ENCODE data around the gene TNIP2. TPM values are rescaled to one million over a fixed set of nuclear protein-coding genes. Genes with fewer than 3 reads are reported as not detected.
A peak's percentile ranks its signal among the peaks of the same experiment; 100 is the strongest.

Gene TNIP2
- total and polyA plus RNA-seq, 2 donors (not counting 3 experiments of a cell fraction or from before 2014, with no cell fraction given), result 37.7 to 52.1 TPM

GRCh38 chr4:2714061-2714770 lies 41.9 kb downstream of the TNIP2 start:
- Histone ChIP-seq H3K4me3 (replicated peaks in 1 of 3; ENCODE audit: insufficient read depth in 1 of 3, low read depth in 1 of 3, low read length in 3 of 3) (no peak overlapping the region), H3K9ac (replicated peaks; ENCODE audit: extremely low read depth, insufficient read depth, low read length) (peak overlapping the region; percentile 55), H3K9me3 (replicated peaks; ENCODE audit: control insufficient read depth, insufficient read depth, low read length) (no peaks in the 10 kb centered on the region), H3K27me3 (ENCODE audit: control insufficient read depth in 2 of 2, insufficient read depth in 2 of 2, low read length in 2 of 2) (no peaks in the 10 kb centered on the region), H4K20me1 (replicated peaks; ENCODE audit: control insufficient read depth, extremely low read depth, insufficient read depth, low read length) (no peaks in the 10 kb centered on the region), H3K36me3 (ENCODE audit: control insufficient read depth in 2 of 2, extremely low read depth in 1 of 2, insufficient read depth in 2 of 2, low read length in 2 of 2) (peaks cover 3 to 4% of the 10 kb centered on the region in 2 experiments), H2AFZ (ENCODE audit: low read depth, low read length) (no peak overlapping the region), H3K4me1 (ENCODE audit: control insufficient read depth, extremely low read depth, insufficient read depth, low read length) (peaks cover 23% of the 10 kb centered on the region), H3K4me2 (ENCODE audit: insufficient read depth, low read length) (peak overlapping the region; percentile 57), H3K79me2 (ENCODE audit: control insufficient read depth, insufficient read depth, low read length) (peaks cover 7% of the 10 kb centered on the region), H3K9me1 (replicated peaks; ENCODE audit: control insufficient read depth, extremely low read depth, insufficient read depth, low read length) (no peaks in the 10 kb centered on the region), H3K27ac (ENCODE audit: insufficient read depth, low read depth, low read length) (peak overlapping the region; percentile 94)
- ChIA-PET CTCF (interaction anchor here (0.7 to 1.3 kb wide), 11 partner anchors 13 to 494 kb away, joined by 3 to 5 read pairs (median 3); partner anchors contain the start of gene TNIP2), POLR2A (interaction anchor here (0.5 to 0.6 kb wide), 2 partner anchors 126 to 299 kb away, joined by 3 to 10 read pairs; no protein-coding TSS in a partner anchor)
- BruUV-seq (replicated peaks), result TSS peak; percentile 40
- intact Hi-C loops (cut with micrococcal nuclease) (loop anchor here (10.0 kb wide), 1 partner anchor 179 kb away; the partner anchor contains the start of gene FAM193A), dilution Hi-C loops (cut with MboI; ENCODE audit: extremely low pct_ligation_motif_present, low sequenced_read_pairs) (no loop called here)
- peak; percentile 68 for TF ChIP-seq MYC (IDR thresholded peaks at IDR 0.05; ENCODE audit: low read depth, low read length)
- TF ChIP-seq MAX (IDR thresholded peaks at IDR 0.05; ENCODE audit: insufficient read depth, insufficient read length), result no peak
- peak; percentile 10 for TF ChIP-seq JUN (IDR thresholded peaks at IDR 0.05; ENCODE audit: borderline replicate concordance, insufficient read depth, insufficient read length, low read depth)
- peak; percentile 99 for DNase-seq (ENCODE audit: low read depth, low spot score)
- FAIRE-seq, result peak; percentile 95

GRCh38 chr4:2713337-2713736 lies 42.8 kb downstream of the TNIP2 start:
- dilution Hi-C loops (cut with MboI; ENCODE audit: extremely low pct_ligation_motif_present, low sequenced_read_pairs), result no loop called here
- peak overlapping the region; percentile 94 for H3K27ac ChIP-seq (ENCODE audit: insufficient read depth, low read depth, low read length)
- H3K9me1 ChIP-seq (replicated peaks; ENCODE audit: control insufficient read depth, extremely low read depth, insufficient read depth, low read length), result no peaks in the 10 kb centered on the region
- ChIA-PET POLR2A (no interaction called here), CTCF (interaction anchor here (0.7 to 1.3 kb wide), 8 partner anchors 16 to 50 kb away, joined by 3 to 5 read pairs (median 4); partner anchors contain the start of gene TNIP2)
- H3K4me2 ChIP-seq (ENCODE audit: insufficient read depth, low read length), result peak overlapping the region; percentile 57
- intact Hi-C loops (cut with micrococcal nuclease), result loop anchor here (10.0 kb wide), 1 partner anchor 179 kb away; the partner anchor contains the start of gene FAM193A
- DNase-seq (ENCODE audit: low read depth, low spot score) (no peak), FAIRE-seq (no peak)
- no peaks in the 10 kb centered on the region for H4K20me1 ChIP-seq (replicated peaks; ENCODE audit: control insufficient read depth, extremely low read depth, insufficient read depth, low read length)
- peaks cover 23% of the 10 kb centered on the region for H3K4me1 ChIP-seq (ENCODE audit: control insufficient read depth, extremely low read depth, insufficient read depth, low read length)
- no peaks in the 10 kb centered on the region for H3K9me3 ChIP-seq (replicated peaks; ENCODE audit: control insufficient read depth, insufficient read depth, low read length)
- no peak overlapping the region for H2AFZ ChIP-seq (ENCODE audit: low read depth, low read length)
- BruUV-seq (replicated peaks), result no TSS peak
- TF ChIP-seq MAX (IDR thresholded peaks at IDR 0.05; ENCODE audit: insufficient read depth, insufficient read length) (no peak), CTCF (IDR thresholded peaks at IDR 0.05; ENCODE audit: extremely low read depth in 1 of 2, insufficient read depth in 1 of 2, low read depth in 1 of 2, low read length in 2 of 2) (no peak), POLR2A (IDR thresholded peaks at IDR 0.05; ENCODE audit: low read depth, low read length) (no peak), MYC (IDR thresholded peaks at IDR 0.05; ENCODE audit: low read depth, low read length) (no peak), GATA2 (IDR thresholded peaks at IDR 0.05; ENCODE audit: insufficient read depth, insufficient read length, low read depth, low read length) (no peak), FOS (IDR thresholded peaks at IDR 0.05; ENCODE audit: borderline replicate concordance, insufficient read depth, low read length) (no peak), POLR2AphosphoS5 (IDR thresholded peaks at IDR 0.05; ENCODE audit: insufficient read depth, low read depth, low read length) (no peak), EZH2 (IDR thresholded peaks at IDR 0.05; ENCODE audit: borderline replicate concordance, low read depth, low read length, severe bottlenecking) (no peak), JUN (IDR thresholded peaks at IDR 0.05; ENCODE audit: borderline replicate concordance, insufficient read depth, insufficient read length, low read depth) (no peak)
- H3K9ac ChIP-seq (replicated peaks; ENCODE audit: extremely low read depth, insufficient read depth, low read length), result peak overlapping the region; percentile 32
- H3K4me3 ChIP-seq (replicated peaks in 1 of 3; ENCODE audit: insufficient read depth in 1 of 3, low read depth in 1 of 3, low read length in 3 of 3), result no peak overlapping the region
- peaks cover 3 to 4% of the 10 kb centered on the region in 2 experiments for H3K36me3 ChIP-seq (ENCODE audit: control insufficient read depth in 2 of 2, extremely low read depth in 1 of 2, insufficient read depth in 2 of 2, low read length in 2 of 2)
- H3K79me2 ChIP-seq (ENCODE audit: control insufficient read depth, insufficient read depth, low read length), result peaks cover 7% of the 10 kb centered on the region
- H3K27me3 ChIP-seq (ENCODE audit: control insufficient read depth in 2 of 2, insufficient read depth in 2 of 2, low read length in 2 of 2), result no peaks in the 10 kb centered on the region

Data from endothelial cell of umbilical vein (primary cell).